ENCODE results near the gene ULBP3.
"Not testable (repeated sequence)": the region's sequence is repeated elsewhere in the genome, so short reads cannot be mapped to it uniquely, and the experiment has no call there.

ULBP3 gene

GRCh38 chr6:150075034-150075421 is 6.1 kb upstream of the ULBP3 start:
- DNase-seq: no peak

GRCh38 chr6:150074396-150075033 is 5.6 kb upstream of the ULBP3 start:
- not testable (repeated sequence) for DNase-seq

- DNase-seq: no peak
These were observed 3.3 kb upstream of the ULBP3 start for GRCh38 chr6:150072201-150072600.

DNA sequence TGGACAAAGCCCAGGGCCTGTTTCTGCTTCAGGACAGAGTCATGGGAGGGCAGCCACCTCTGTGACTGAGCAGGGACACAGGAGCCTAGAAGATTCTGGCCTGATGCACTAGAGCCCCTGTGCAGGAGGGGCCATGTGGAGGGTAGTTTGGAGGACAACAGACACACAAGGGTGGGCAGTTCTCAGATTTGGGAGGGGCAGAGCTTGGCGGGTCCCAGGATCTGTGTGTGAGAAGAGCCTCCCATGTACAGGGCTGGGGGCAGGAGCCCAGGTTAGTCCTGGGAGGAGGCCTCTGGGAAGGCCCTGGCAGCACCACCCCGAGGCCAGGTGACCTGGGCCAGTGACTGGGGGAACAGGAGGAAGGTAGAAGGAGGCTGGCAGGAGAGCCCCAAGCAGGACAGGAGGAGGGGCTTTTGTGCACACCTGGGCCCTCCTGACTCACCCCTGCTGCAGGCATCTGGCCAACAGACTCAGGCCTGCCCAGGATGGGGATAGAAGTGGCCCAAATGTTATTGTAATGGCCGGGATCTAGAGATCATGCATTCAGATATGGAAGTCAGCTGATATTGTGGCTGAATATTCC is 1.4 kb upstream of the ULBP3 start:
- DNase-seq: no peak

DNA sequence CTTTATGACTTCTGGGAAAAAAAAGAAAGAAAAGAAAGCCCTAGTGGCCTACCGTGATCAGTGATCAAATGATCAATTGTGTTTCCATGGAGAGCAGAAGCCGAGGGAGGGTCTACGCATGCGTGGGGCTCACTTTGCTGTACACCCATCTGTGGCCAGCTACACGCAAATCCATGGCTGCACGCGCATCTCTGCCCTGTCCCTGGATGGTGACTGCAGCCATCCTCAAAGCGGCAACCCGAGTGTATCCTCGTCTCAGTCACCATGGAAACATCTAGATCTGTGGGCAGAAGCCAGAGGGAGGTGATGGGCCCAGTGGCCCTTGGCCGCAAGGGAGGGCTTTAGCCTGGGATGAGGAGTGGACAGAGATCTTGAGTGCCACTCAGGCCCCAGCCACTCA is 785 bp upstream of the ULBP3 start:
- no peak for DNase-seq

- no peak for DNase-seq
These were observed 770 bp downstream of the ULBP3 start for GRCh38 chr6:150068151-150068550.

DNA sequence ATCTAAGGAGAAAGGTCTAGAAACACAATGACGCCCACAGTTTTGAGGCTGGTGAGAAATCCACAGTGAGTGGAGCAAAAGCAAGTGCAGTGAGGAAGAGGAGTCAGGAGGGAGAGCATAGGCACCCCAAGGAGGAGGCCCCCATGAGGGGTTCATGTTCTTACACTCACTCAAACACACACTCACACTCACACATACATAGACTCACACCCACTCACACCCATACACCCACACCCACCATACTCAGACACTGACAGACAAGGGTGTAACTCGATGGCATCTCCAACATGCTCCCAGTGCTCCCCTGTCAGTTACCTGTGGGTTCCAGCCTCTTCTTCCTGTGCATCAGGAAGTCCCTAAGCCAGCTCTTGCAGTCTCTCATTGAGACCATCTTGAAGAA is 3.8 kb downstream of the ULBP3 start:
- DNase-seq: no peak

GRCh38 chr6:150063640-150064039 is 5.3 kb downstream of the ULBP3 start:
- no peak for DNase-seq

- not testable (repeated sequence) for DNase-seq
These were observed 8.9 kb downstream of the ULBP3 start for GRCh38 chr6:150059973-150060372.

- no peak for DNase-seq
These were observed 9.9 kb downstream of the ULBP3 start for GRCh38 chr6:150058986-150059385.

- no peak for DNase-seq
These were observed 10.6 kb downstream of the ULBP3 start for GRCh38 chr6:150058231-150058792.

DNA sequence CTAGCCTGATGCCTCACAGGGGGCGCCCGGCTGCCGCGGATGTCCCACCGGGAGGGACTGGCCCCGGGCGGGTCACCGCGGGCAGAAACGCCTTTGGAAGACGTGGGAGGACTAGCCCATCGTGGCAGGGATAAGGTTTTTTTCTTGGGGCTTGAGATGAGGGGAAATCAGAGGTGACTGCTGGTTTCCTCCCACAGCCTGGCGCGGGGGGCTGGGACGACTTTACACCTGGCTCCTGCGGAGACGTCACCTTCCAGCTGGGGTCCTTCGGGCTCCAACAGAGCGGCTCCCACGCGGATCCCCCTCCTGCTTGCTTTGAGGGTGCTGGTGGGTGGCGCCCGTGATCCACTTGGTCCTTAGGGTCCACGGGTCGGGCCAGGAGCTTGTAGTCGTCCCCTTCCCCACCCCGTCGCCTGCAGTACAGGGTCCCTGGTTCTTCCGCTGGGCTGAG is 11.4 kb downstream of the ULBP3 start:
- no peak for DNase-seq

DNA sequence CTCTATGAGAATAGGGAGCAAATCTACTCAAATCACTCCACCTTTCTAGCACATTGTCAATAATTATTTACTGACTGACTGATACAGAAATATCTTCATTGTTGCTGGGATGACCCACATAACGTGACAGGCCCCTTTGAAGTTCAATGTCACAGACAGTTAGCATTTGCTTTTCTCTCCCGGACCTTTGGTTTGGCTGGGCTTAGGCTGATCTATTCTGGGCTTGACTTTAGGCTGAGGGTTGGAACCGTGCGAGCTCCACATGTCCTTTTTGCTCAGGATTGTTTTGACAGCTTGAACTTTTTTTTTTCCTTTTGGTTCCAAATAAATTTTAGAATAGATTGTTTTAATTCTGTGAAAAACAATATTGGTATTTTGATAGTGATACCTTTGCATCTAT is 12.0 kb downstream of the ULBP3 start:
- no peak for DNase-seq

DNA sequence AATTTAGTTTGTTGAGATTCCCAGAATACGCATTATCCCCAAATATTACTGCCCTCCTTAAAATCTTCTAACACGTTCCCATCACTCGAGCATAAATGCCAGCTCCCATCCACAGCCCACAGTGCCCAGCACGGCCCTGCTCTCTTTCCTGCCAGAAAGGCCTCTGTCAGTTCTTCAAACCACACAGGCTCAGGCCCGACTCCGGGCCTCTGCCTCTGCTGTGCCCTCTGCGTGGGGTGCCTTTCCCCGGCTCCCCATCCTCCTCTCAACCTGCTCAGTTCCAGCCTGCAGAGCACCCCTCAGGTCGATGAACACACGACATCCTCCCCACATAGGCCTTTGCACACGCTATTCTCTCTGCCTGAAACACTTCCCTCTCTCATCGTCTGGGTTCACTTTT is 12.8 kb downstream of the ULBP3 start:
- no peak for DNase-seq

DNA sequence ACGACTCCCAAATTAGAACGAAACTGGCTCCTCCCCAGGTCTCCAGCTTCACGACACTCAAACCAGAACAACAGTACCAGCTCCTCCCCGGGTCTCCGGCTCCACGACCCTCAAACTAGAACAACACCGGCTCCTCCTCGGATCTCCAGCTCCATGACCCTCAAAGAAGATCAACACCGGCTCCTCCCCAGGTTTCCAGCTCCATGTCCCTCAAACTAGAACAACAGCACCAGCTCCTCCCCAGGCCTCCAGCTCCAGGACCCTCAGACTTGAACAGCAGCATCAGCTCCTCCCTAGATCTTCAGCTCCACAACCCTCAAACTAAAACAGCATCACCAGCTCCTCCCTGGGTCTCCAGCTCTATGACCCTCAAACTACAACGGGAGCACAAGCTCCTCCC is 13.8 kb downstream of the ULBP3 start:
- no peak for DNase-seq

- no peak for DNase-seq
These were observed 15.5 kb downstream of the ULBP3 start for GRCh38 chr6:150053450-150053849.

DNA sequence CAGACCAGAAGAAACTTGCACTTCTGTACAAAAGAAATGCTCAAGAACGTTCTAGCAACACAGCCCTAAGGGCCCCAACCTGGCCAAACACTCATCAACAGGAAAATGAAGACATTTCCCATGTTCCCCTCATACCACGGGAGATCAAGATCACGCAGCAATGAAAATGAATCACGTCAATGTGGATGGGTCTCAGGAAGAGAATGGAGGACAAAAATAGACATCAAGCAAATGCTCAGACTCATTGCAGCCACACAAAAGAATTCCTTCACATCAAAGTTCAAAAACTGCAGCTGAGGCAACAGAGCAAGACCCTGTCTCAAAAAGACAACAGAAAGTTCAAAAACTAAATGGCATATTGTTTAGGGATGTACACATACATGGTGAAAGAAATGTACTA is 18.1 kb downstream of the ULBP3 start:
- DNase-seq: no peak

GRCh38 chr6:150048099-150048498 is 20.8 kb downstream of the ULBP3 start:
- DNase-seq: no peak

DNA sequence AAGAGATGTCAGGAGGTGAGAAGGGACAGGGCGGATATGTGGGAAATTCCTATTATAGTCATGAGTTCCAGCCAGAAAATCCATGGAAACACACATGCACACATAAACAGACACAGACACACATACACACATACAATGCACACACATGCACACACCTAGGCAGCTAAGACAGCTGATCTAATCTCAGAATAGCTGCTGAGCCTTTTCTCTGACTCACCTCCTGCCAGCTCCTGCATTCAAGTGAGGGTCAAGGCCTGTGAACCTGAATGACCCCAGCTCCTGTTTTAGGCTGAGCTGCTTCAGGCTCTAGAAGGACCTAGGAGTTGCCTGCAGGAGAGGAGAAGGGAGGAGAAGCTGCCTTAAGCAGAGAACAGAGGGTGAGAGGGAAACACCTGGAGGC is 22.0 kb downstream of the ULBP3 start:
- no peak for DNase-seq

DNA sequence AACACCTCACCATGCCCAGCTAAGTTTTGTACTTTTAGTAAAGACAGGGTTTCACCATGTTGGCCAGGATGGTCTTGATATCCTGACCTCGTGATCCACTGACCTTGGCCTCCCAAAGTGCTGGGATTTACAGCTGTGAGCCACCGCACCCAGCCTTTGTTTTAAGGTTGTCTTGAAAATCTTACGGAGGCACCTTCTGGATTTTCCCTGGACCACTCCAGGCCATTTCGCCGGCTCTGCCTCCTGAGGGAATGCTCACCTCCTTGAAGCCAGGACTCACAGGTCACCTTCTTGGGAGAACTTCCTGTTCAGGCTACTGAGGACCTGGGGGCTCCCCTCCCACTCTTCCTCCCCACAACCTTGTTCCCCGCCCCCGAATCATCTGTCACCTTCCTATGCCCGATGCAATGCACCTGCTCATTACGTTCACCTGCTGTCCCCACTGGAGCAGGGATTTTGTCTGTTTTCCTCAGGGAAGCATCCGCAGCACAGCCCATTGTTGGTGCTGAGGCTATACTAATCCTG is 24.2 kb downstream of the ULBP3 start:
- no peak for DNase-seq

DNA sequence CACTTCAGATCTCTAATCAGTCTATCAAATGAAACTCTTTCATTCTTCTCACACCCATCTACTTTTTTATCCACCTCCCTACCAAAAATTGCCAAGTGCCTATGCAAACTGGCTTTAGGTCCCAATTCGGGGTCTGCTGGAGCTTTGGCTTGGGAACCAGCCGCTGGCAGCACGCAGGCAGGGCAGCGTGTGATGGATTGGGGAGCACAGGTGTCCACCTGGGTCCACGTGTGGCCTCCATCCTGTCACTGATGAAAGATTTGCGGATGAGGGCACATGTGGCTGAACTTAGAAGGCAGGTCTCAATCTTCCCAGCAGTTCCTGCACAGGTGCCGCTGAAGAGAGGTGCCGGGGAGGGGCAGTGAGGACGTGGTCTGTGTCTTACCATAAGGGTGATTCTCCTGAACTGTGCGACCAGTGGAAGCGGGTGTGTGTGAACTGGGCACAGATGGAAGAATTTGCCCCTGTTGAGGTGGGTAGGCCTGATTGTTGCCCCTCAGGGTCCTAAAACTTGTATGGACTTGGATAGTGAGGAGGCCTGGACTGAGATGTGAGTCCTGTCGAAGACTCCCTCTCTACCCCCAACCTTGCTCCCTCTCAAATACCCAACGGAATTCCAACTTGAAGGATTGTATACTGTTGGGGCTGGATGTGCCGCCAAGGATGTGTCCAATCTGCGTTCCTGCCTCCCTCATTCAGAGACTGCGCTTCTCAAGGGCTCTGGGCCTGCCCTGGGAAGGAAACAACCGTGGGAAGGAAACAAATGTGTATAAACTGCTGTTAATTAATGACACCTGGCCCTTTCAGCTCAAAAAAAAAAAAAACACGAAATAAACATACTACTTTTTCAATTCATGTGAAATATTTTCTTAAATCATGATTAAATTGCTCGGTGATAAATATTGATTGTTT is 25.2 kb downstream of the ULBP3 start:
- no peak for DNase-seq

GRCh38 chr6:150043096-150043495 is 25.8 kb downstream of the ULBP3 start:
- no peak for DNase-seq

Measured in NCI-H1105 (cell line).